Endothelial cell of umbilical vein (primary cell): ENCODE measurements around the gene SLC26A11. TPM values are rescaled to one million over a fixed set of nuclear protein-coding genes. Genes with fewer than 3 reads are reported as not detected.

Experiments used
- BruUV-seq: library from RNA; stranded (reverse); fragments of 400-500 nt; replicated peaks from 2 replicates; lab custom pipeline; 2021; lab: Mats Ljungman, UMichigan
- CTCF ChIA-PET: fragments of 300-600, 350-600 bp; sonication (Branson Sonifier 250); formaldehyde crosslinking; loops from one replicate; lab custom pipeline; 2021; ENCODE audit warnings: antibody characterized with exemption, inconsistent platforms; lab: Charles Lee
- POLR2A ChIA-PET: fragments of 300-600, 350-600 bp; sonication (Branson Sonifier 250); formaldehyde crosslinking; loops from one replicate; lab custom pipeline; 2021; ENCODE audit warnings: antibody characterized with exemption, inconsistent platforms; lab: Charles Lee
- DNase-seq: peaks from one replicate; pipeline ENCODE4 v3.0.0-alpha.2; 2011; ENCODE audit warnings: low read depth, low spot score
- FAIRE-seq: peaks from 2 replicates; lab custom pipeline; 2011; peaks lifted over from hg19 to GRCh38; lab: Jason Lieb, UNC
- H2AFZ ChIP-seq: 2 replicates; pipeline ENCODE4 v1.6.0; 2012; ENCODE audit warnings: low read depth, low read length, control low read depth, inconsistent platforms
- H3K27ac ChIP-seq: 2 replicates; pipeline ENCODE4 v1.5.1; 2011; ENCODE audit warnings: low read depth, mild to moderate bottlenecking, control low read depth, low read length, moderate library complexity; ENCODE audit not compliant: insufficient read depth
- H3K27me3 ChIP-seq, 2 experiments: 2 replicates each; pipeline versions ENCODE4 v1.6.0 to v1.6.1; 2011; ENCODE audit warnings: low read length in 2 of 2, mixed read lengths in 1 of 2; ENCODE audit not compliant: control insufficient read depth in 2 of 2, insufficient read depth in 2 of 2
- H3K36me3 ChIP-seq, 2 experiments: 2 replicates in 1 of 2; 3 replicates in 1 of 2; pipeline ENCODE4 v1.5.1; 2011; ENCODE audit warnings: low read length in 2 of 2, mild to moderate bottlenecking in 1 of 2, moderate library complexity in 1 of 2; ENCODE audit not compliant: control insufficient read depth in 2 of 2, insufficient read depth in 2 of 2; ENCODE audit errors: extremely low read depth in 1 of 2
- H3K4me1 ChIP-seq: 3 replicates; pipeline ENCODE4 v1.5.1; 2011; ENCODE audit warnings: mild to moderate bottlenecking, low read length; ENCODE audit not compliant: control insufficient read depth, insufficient read depth; ENCODE audit errors: extremely low read depth
- H3K4me2 ChIP-seq: 2 replicates; pipeline ENCODE4 v1.6.1; 2011; ENCODE audit warnings: low read length, control low read depth, mixed read lengths; ENCODE audit not compliant: insufficient read depth
- H3K4me3 ChIP-seq, 3 experiments: fragments of 200-600 bp in 1 of 3; sonication (generic), shearing (Covaris generic) in 1 of 3; replicated peaks in 1 of 3; 2 replicates each; pipeline ENCODE4 v1.5.1; 2011 to 2016; ENCODE audit warnings: control low read depth in 3 of 3, low read length in 3 of 3, mild to moderate bottlenecking in 2 of 3, inconsistent platforms in 1 of 3, low read depth in 1 of 3, moderate library complexity in 1 of 3; ENCODE audit not compliant: insufficient read depth in 1 of 3
- H3K79me2 ChIP-seq: 2 replicates; pipeline ENCODE4 v1.6.0; 2012; ENCODE audit warnings: low read length, inconsistent platforms; ENCODE audit not compliant: control insufficient read depth, insufficient read depth
- H3K9ac ChIP-seq: replicated peaks from 2 replicates; pipeline ENCODE3; 2011; ENCODE audit warnings: low read length, control low read depth; ENCODE audit not compliant: insufficient read depth; ENCODE audit errors: extremely low read depth
- H3K9me1 ChIP-seq: replicated peaks from 3 replicates; pipeline ENCODE4 v1.6.0; 2011; ENCODE audit warnings: mild to moderate bottlenecking, low read length; ENCODE audit not compliant: control insufficient read depth, insufficient read depth; ENCODE audit errors: extremely low read depth
- H3K9me3 ChIP-seq: replicated peaks from 2 replicates; pipeline ENCODE4 v1.5.1; 2012; ENCODE audit warnings: low read length, inconsistent platforms; ENCODE audit not compliant: control insufficient read depth, insufficient read depth
- H4K20me1 ChIP-seq: replicated peaks from 2 replicates; pipeline ENCODE3; 2011; ENCODE audit warnings: mild to moderate bottlenecking, low read length; ENCODE audit not compliant: control insufficient read depth, insufficient read depth; ENCODE audit errors: extremely low read depth
- CTCF ChIP-seq, 2 donors: IDR thresholded peaks; 1 replicate in 1 of 2; 2 replicates in 1 of 2; pipeline ENCODE4 v1.5.1; 2011; ENCODE audit warnings: low read length in 2 of 2, mild to moderate bottlenecking in 2 of 2, moderate library complexity in 2 of 2, control low read depth in 1 of 2, inconsistent platforms in 1 of 2, low read depth in 1 of 2; ENCODE audit not compliant: insufficient read depth in 1 of 2; ENCODE audit errors: extremely low read depth in 1 of 2
- EZH2 ChIP-seq: IDR thresholded peaks from 2 replicates; pipeline ENCODE4 v1.6.1; 2012; ENCODE audit warnings: borderline replicate concordance, low read depth, mild to moderate bottlenecking, moderate library complexity, low read length, inconsistent platforms; ENCODE audit not compliant: severe bottlenecking
- FOS ChIP-seq: IDR thresholded peaks from 2 replicates; pipeline ENCODE4 v1.6.1; 2011; ENCODE audit warnings: mild to moderate bottlenecking, low read length, moderate library complexity, borderline replicate concordance; ENCODE audit not compliant: insufficient read depth
- GATA2 ChIP-seq: IDR thresholded peaks from 2 replicates; pipeline ENCODE4 v1.7.0; 2011; ENCODE audit warnings: low read depth, mild to moderate bottlenecking, moderate library complexity, mixed read lengths, low read length; ENCODE audit not compliant: insufficient read length, insufficient read depth
- JUN ChIP-seq: IDR thresholded peaks from 2 replicates; pipeline ENCODE4 v1.6.1; 2011; ENCODE audit warnings: borderline replicate concordance, low read depth; ENCODE audit not compliant: insufficient read length, insufficient read depth
- MYC ChIP-seq: IDR thresholded peaks from one replicate; pipeline ENCODE4 v1.6.1; 2011; ENCODE audit warnings: mild to moderate bottlenecking, low read depth, low read length
- POLR2A ChIP-seq: IDR thresholded peaks from 2 replicates; pipeline ENCODE4 v1.6.1; 2012; ENCODE audit warnings: low read depth, mild to moderate bottlenecking, control low read depth, low read length
- POLR2AphosphoS5 ChIP-seq: IDR thresholded peaks from 2 replicates; pipeline ENCODE4 v1.6.1; 2012; ENCODE audit warnings: low read depth, mild to moderate bottlenecking, control low read depth, low read length, moderate library complexity; ENCODE audit not compliant: insufficient read depth
- dilution Hi-C: fragments of 300-500 bp; cut with MboI; formaldehyde crosslinking; loops from one replicate; pipeline ENCODE4 v1.15.0; 2019; ENCODE audit warnings: low sequenced_read_pairs; ENCODE audit not compliant: extremely low pct_ligation_motif_present
- intact Hi-C: fragments of 100-400 bp; cut with micrococcal nuclease; formaldehyde crosslinking; loops from one replicate; pipeline ENCODE4 v1.10.0; 2022
- polyA plus RNA-seq, 4 experiments: library from polyadenylated mRNA; depleted of rRNA in 3 of 4; stranded (reverse) in 3 of 4; unstranded in 1 of 4; fragments of >200 nt; gene quantifications; 2 replicates each; pipeline versions ENCODE4 v1.2.1 to v1.2.3, GENCODE V29; 2011 to 2012; ENCODE audit warnings: missing spikeins in 1 of 4
- total RNA-seq: library from RNA; stranded (reverse); gene quantifications from 2 replicates; pipeline ENCODE4 v1.2.3, GENCODE V29; 2021
- TF ChIP-seq, protein P1 (sequence below): IDR thresholded peaks from 2 replicates; pipeline ENCODE4 v1.6.1; 2011; ENCODE audit not compliant: insufficient read depth, insufficient read length

SLC26A11 gene
- total and polyA plus RNA-seq, 2 donors (not counting 3 experiments of a cell fraction or from before 2014, with no cell fraction given), result 25.2 to 33.0 TPM

DNA sequence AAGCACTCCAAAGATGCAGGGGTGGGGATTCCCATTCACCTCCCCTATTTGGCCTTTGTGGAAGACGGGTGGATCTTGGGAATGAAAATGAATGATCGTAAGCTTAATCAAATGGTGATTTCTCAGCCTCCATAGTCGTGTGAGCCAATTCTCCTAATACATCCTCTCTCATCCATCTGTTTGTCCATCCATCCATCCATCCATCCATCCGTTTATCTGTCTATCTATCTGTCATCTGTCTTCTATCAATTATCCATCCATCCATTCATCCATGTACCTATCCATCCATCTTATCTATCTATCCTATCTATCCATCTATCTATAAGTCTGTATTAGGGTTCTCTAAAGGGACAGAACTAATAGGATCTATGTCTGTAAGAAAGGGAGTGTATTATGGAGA, 48.2 kb downstream of the SLC26A11 start:
- H3K9ac ChIP-seq, result no peak overlapping the region
- CTCF ChIA-PET, result no interaction called here
- H3K4me1 ChIP-seq, result peaks cover 10% of the 10 kb centered on the region
- BruUV-seq, result no TSS peak
- no peaks in the 10 kb centered on the region for H3K9me3 ChIP-seq
- H3K36me3 ChIP-seq, result peaks cover 2 to 11% of the 10 kb centered on the region in 2 experiments
- H3K79me2 ChIP-seq, result peaks cover 11% of the 10 kb centered on the region
- H3K9me1 ChIP-seq, result no peaks in the 10 kb centered on the region
- H3K27me3 ChIP-seq, result no peaks in the 10 kb centered on the region
- TF ChIP-seq MYC (no peak), JUN (no peak), EZH2 (no peak), CTCF (IDR thresholded peaks at IDR 0.05; ENCODE audit: extremely low read depth in 1 of 2, insufficient read depth in 1 of 2, low read depth in 1 of 2, low read length in 2 of 2) (no peak), FOS (no peak), POLR2AphosphoS5 (no peak), POLR2A (no peak), GATA2 (no peak)
- TF ChIP-seq, protein P1, sequence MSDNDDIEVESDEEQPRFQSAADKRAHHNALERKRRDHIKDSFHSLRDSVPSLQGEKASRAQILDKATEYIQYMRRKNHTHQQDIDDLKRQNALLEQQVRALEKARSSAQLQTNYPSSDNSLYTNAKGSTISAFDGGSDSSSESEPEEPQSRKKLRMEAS, result no peak
- POLR2A ChIA-PET, result no interaction called here
- no peak overlapping the region for H3K4me2 ChIP-seq
- FAIRE-seq (no peak), DNase-seq (no peak)
- no peak overlapping the region for H3K27ac ChIP-seq
- dilution Hi-C loops (no loop called here), intact Hi-C loops (no loop called here)
- no peak overlapping the region for H3K4me3 ChIP-seq
- H2AFZ ChIP-seq, result no peak overlapping the region
- H4K20me1 ChIP-seq, result no peaks in the 10 kb centered on the region
